NCI-H1417 (cell line): ENCODE measurements around the gene TTI1.

ENCODE experiments used
- DNase-seq, 3 experiments: peaks; one replicate each; lab custom pipeline; 2025; lab: John Stamatoyannopoulos, UW

Gene TTI1

DNA sequence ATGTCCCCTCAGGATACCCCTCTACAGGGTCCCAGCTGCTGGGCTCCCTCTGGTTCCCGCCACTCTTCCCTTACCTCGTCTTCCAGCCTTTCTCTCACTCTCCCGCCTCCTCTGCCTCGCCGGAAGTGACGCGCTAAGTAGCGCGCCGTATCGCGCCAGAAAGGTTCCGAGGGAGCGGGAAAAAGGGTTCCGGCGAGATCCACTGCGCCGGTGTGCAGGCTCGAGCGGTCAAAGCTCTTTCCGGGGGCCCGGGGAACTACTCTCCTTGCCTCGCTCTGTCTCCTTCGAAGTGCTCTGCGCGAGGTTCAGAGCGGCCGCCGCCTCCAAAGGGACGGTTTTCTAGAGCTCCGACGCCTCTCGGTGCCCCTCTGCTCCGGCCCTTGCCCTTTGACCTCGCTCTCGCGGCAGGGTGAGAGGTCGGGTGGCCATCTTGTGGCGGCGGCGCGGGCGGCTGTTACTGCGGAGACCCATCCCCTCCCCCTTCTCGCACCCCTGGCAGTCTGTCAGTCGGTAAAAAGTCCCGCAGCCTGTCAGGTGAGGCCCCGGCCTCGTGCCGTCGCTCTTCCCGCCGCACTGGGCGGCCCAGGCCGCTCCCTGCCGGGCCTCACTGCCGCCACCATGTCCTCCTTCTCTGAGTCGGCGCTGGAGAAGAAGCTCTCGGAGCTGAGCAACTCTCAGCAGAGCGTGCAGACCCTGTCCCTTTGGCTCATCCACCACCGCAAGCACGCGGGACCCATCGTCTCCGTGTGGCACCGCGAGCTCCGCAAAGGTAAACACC lies at the start of gene TTI1, which contains the start of gene RPRD1B:
TSS of gene TTI1 (minus strand) at position 127 of the 778 bp plus-strand sequence. CDS start 19,640 bp downstream, outside the sequence.
TSS of gene RPRD1B (plus strand) at position 417 of the 778 bp plus-strand sequence. CDS start at position 619, 202 bp downstream.
- DNase-seq: peak; percentile 92 to 98 (median 97)

GRCh38 chr20:38082894-38083293 lies 49.6 kb upstream of the TTI1 start:
- no peak for DNase-seq

GRCh38 chr20:38081575-38081974 lies 48.3 kb upstream of the TTI1 start:
- DNase-seq: no peak

GRCh38 chr20:38079353-38079752 lies 46.1 kb upstream of the TTI1 start:
- no peak for DNase-seq

- DNase-seq: no peak
These were observed 44.8 kb upstream of the TTI1 start for GRCh38 chr20:38078084-38078483.

DNA sequence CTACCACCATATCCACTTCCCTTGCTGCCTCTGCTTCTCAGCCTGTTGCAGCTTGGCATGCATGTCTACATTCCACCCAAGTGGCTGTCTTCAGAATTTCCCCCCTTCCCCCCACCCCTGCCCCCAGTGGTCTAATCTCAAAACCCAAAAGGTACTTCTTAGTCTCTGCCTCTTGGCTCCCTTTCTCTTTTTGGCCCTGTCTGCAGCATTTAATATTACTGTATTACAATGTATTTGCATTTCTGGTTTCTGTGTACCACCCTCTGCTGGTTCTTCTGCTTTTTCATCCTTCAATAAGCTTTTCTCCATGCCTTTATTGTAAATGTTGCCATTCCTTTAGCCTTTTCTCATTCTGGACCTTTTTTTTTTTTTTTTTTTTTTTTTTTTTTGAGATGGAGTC lies 43.3 kb upstream of the TTI1 start:
- no peak for DNase-seq

GRCh38 chr20:38075161-38075998 lies 42.1 kb upstream of the TTI1 start:
- no peak for DNase-seq

- DNase-seq: peak in 2 of 3 experiments; percentile 17 to 67
These were observed 40.2 kb upstream of the TTI1 start for GRCh38 chr20:38073307-38074071.

- DNase-seq: no peak
These were observed 39.6 kb upstream of the TTI1 start for GRCh38 chr20:38072898-38073297.

GRCh38 chr20:38067717-38068365 lies 34.6 kb upstream of the TTI1 start:
- no peak for DNase-seq

DNA sequence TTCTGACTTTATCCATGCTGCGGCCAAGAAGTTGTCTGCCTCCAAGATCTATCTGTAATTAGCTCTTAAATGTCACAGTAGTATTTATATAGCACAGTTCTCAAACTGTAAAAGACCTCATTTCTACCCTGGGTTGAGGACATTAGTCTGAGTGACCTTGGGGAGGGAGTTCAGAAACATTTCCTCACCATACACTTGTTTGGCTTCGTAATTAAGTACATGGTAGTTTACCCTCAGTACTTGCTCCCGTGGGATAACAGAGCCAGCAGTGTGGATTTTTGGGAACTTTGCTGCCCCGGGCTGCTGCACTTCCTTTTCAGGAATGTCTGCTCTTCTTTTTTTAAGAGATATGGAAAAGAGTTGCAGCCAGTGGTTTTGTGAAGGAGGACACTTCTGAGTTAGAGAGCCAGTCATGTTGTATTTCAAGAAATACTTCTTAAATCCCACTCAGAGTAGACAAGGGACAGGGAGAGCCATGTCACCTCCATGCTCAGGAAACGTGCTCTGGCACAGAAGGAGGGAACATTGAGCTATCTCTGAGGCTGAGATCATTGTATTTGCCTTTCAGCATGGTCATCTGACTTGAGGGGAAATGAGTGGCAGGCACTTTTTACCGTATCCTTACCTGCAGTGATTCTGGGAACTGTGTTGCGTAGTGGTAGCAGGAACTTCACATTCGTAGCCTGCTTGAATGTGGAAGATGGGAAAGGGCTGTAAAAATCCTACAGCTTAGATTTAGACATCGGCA lies 33.9 kb upstream of the TTI1 start:
- DNase-seq: no peak

- no peak for DNase-seq
These were observed 32.6 kb upstream of the TTI1 start for GRCh38 chr20:38065764-38066375.

DNA sequence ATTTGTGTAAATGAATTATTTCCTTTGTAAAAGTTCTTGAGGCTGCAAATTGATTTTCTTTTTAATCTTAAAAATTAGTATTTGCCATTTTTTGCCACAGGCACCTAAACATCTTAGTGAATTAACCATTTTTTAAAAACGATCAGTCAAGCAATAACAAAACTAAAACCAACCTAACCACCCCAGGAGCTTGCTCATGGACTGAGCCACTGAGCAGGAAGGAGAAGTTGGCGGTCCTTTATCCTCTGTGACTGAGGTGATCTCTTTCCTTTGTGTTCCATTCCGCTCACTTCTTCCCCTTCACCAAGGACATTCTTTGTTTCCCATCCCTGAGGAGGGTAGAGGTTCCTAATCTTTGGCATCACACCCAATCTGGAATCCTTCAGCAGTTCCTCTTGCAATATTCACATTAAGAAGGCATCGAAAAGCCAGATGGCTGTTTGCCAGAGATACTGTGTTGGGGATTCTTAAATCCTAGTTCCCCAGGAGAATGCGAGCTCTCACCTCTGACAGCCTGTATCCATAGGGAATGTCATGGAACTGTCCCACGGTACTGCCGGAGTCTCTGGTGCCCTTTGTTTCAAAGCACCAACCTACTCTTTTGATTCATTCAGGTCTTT lies 30.8 kb upstream of the TTI1 start:
- no peak for DNase-seq

DNA sequence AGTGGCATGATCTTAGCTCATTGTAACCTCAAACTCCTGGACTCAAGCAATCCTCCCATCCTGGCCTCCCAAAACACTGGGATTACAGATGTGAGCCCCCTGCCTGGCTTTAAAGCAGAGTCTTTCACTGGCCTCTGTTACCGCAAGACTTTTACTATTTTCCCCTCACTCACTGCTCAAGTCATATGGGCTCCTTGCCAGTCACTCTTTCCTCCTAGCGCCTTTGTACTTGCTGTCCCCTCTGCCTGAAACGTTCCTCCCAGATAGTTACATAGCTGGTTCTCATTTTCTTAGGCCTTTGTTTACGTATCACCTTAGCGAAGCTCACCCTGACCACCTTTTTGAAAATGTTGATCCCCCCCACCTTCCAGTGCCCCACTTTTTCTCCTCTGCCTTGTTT lies 29.6 kb upstream of the TTI1 start:
- no peak for DNase-seq

DNA sequence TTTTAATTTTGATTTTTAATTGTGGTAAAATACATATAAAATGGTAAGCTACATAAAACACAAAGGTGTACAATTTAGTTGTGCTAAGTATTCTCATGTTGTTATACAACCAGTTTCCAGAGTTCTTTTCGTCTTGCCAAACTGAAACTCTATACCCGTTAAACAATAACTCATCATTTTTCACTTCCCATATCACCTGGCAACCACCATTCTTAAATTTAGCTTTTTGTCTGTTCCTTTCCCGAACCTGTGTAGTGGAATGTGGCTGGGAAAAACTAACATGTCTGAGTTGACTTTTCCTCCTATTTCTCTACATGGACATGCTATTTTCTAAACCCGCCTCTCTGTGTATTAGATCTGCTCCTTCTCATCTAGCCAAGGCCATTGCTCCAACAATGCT lies 27.9 kb upstream of the TTI1 start:
- DNase-seq: no peak

- no peak for DNase-seq
These were observed 27.3 kb upstream of the TTI1 start for GRCh38 chr20:38060536-38060935.

- DNase-seq: no peak
These were observed 26.6 kb upstream of the TTI1 start for GRCh38 chr20:38059832-38060231.

- peak; percentile 67 to 89 (median 81) for DNase-seq
These were observed 24.2 kb upstream of the TTI1 start for GRCh38 chr20:38057351-38057972.

- no peak for DNase-seq
These were observed 22.6 kb upstream of the TTI1 start for GRCh38 chr20:38055848-38056247.

GRCh38 chr20:38055294-38055693 lies 22.0 kb upstream of the TTI1 start:
- DNase-seq: no peak
